Measurements from ENCODE around the gene MRPL23.

MRPL23 gene

DNA sequence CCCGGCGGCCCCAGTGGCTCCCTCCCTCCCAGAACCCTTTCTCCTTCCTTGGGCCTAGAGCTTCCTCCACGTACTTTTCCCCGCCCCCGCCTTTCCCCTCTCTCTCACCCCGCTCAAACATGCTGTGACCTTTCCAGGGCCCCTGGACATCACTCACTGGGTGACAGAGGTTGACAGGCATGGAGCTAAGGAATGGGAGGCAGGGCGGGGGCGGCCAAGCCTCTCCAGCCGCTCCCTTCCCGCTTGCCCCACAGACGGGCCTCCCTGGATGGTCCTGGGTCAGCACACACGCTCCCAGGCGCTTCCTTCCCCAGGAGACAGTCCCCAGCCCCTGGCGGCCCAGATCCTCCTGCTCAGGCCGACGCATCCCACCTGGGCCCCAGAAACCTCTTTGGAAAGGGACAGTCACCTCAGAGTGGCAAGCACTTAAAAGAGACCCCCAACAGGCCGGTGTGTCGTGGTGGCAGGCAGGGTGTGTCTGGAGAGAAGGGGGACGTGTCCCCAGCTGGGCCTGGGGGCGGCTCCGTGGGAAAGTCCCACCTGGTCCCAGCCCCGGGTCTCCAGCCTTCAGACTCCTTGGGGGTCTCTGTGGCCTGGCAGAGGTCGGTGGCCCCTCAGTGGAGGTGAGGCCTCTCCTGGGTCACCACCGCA is 41.7 kb downstream of the MRPL23 start:
- DNase-seq (ENCODE audit: low read depth in 2 of 3, low spot score in 2 of 3) = no peak

DNA sequence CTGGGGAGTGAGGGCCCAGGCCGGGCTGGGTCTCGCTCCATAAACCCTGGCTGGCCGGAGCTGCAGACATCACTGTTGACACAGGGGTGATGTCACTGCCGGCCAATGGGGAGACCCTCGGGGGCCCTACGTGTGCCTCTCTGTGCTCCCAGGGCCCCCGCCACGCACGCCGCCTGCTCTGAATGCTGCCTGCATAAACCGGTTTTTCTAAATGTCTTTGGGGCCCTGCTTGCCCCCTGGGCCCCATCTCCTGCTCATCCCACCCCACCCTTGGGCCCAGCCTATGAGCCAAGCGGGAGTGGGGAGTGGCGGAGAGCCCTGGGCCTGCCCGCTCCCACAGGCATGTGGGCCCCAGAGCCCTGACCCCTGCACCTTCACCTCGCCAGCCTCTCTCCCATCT is 42.8 kb downstream of the MRPL23 start:
- no peak for DNase-seq (ENCODE audit: low read depth in 2 of 3, low spot score in 2 of 3)

DNA sequence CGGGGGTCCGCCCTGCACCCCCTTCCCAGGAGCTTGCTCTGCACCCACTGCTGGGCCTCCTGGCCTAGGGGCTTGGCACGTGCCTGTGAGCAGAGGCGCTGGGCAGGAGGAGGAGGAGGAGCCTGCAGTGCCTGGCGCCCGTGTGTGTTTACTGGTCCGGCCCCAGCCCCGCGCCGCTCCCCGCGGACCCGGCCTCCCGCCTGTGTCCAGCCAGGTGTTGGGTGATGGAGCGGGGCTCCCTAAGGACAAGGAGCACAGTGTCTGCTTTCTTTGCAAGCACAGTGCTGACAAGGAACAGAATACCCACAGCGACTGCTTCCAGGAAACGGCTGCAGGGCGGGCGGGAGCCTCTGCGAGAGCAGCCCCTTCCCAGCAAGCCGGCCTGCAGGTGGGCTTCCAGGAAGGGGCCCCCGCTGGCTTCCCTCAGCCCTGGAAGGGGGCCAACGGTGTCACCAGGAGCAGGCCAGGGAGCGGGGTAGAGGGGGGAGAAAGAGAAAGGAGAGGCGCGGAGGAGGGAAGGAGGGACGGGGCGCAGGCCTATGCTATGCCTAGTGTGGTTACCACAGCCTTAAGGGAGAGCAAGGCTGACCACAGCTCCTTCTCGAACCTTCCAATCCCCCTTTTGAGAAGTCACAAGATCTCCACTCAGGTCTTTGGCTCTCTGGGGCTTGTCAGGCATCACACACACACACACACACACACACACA is 43.9 kb downstream of the MRPL23 start:
- DNase-seq (ENCODE audit: low read depth in 2 of 3, low spot score in 2 of 3) = no peak

DNA sequence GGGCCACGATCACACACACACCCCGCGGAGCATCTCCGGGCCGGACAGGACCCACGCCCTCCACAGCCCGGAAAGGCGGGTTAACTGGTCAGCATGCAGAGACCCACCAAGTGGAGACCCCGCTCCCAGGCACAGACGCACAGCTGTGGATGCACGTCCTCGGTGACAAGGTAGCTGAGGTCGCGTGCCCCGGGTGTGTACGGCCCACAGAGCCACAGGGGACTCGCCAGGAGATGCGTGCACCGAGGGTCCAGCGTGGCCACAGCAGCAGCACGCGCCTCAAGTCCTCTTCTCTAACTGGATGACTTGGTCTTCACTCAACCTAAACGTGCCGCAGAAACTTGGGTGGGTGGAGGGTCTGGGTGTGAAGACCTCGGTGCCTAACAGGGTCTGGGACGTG is 45.0 kb downstream of the MRPL23 start:
- DNase-seq (ENCODE audit: low read depth in 2 of 3, low spot score in 2 of 3) = no peak

DNA sequence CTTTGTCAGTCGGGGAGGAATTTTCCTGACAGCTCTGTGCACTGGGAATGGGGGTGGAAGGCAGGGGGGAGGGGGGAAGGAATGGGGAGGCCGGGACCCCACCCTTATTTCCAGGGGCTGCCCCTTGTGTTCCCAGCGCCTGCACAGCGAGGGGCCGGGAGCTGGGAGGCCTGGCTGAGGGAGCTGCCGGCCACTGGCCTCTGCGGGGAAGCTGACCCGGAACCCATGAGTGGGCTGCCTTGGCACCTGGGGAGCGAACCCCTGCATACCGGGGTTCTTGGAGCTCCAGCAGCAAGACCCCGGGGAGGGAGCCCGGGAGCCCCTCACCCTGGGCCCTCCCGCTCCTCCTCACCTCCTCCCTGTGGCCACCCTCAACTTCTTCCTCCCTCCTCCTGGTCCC is 47.0 kb downstream of the MRPL23 start:
- DNase-seq (ENCODE audit: low read depth in 2 of 3, low spot score in 2 of 3) = no peak

DNA sequence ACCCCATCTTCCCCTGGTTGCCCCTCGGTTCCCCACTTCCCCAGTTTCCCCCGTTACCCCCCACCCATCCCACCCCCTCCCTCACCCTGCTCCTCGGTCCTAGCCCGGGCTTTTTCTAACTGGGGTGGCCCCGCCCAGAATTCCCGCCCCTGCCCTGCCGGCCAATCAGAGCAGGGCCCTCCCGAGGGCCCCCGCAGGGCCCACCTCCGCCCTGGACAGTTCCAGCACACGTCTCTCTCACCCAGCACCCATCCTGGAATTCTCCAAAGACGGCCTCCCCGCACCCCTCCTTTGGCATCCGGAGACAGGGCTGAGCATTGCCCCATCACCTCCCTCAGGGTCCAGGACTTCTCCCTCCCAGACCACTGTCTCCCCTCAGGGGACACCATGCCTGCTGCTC is 50.6 kb downstream of the MRPL23 start, which contains the start of gene H19:
TSS of gene H19 (minus strand) at position 88 of the 400 bp plus-strand sequence.
- DNase-seq (ENCODE audit: low read depth in 2 of 3, low spot score in 2 of 3) = no peak

DNA sequence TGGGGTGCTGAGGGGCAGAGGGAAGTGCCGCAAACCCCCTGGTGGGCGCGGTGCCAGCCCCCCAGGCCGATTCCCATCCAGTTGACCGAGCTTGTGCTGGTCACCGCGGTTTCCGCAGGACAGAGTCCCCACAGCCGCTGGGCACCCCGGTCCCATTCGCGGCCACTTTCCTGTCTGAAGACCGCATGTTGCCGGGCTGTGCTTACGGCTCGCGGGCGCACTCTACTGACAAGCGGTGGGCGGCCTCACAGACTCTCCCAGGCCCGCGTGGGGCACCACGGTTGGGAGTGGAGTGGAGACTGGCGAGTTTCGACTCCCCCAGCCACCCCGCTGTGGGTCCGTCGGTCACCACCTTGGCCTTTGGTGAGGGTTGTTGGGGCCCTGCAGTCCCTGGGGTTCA is 51.2 kb downstream of the MRPL23 start:
- no peak for DNase-seq (ENCODE audit: low read depth in 2 of 3, low spot score in 2 of 3)

DNA sequence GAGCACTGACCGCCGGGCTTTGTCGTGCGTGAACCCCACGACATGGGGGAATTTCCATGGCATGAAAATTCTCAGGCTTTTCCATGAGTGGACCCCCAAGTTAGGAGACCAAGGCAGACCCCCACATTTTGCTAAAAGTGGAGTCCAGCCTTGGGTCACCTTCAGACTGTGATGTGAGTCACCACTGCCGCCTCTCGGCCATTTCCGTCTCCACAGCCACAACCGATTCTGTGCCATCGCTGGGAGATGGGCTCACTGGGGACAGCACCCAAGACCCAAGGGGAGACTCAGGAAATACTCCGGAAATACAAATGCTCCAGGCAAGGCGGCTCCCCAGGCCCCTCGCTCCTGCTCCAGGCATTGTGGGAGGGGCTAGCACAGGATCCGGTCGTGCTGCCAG is 51.7 kb downstream of the MRPL23 start:
- DNase-seq (ENCODE audit: low read depth in 2 of 3, low spot score in 2 of 3) = no peak

DNA sequence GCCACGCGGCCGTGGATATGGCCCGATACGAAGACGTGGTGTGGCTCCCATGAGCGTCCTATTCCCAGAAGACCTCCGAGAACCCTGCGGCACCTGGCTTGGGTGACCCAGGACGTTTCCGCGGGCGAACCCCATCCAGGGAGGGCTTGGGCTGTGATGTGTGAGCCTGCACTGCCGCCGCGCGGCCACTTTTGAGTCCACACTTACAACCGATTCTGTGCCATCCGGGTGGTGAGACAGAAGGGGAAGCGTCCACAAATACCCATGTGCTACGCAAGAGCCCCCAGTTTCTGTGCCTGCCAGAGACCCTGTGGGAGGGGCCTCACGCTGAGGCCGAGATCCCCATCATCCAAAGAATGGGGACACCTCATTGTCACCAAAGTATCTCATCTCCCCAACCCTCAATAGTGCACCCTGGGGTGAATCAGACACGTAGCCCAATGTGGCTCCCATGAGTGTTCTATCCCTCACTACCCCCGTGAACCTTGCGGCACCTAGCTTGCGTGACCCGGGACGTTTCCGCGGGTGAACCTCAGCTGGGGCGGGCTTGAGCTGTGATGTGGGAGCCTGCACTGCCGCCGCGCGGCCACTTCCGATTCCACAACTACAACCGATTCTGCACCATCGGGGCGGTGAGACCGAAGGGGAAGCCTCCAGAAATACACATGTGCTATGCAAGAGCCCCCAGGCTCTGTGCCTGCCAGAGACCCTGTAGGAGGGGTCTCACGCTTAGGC is 55.1 kb downstream of the MRPL23 start:
- no peak for DNase-seq (ENCODE audit: low read depth in 2 of 3, low spot score in 2 of 3)

DNA sequence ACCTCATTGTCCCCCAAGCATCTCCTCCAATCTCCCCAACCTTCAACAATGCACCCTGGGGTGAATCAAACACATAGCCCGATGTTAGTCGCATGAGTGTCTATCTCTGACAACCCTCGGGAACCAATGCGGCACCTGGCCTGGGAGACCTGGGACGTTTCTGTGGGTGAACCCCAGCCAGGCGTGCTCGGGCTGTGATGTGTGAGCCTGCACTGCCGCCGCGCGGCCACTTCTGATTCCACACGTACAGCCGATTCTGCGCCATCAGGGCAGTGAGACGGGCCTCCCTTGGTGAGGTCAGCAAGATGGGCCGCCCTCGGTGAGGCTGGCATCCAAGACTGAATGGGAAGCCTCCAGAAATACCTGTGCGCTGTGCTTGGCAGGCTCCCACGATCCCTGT is 55.7 kb downstream of the MRPL23 start:
- DNase-seq (ENCODE audit: low read depth in 2 of 3, low spot score in 2 of 3) = no peak

DNA sequence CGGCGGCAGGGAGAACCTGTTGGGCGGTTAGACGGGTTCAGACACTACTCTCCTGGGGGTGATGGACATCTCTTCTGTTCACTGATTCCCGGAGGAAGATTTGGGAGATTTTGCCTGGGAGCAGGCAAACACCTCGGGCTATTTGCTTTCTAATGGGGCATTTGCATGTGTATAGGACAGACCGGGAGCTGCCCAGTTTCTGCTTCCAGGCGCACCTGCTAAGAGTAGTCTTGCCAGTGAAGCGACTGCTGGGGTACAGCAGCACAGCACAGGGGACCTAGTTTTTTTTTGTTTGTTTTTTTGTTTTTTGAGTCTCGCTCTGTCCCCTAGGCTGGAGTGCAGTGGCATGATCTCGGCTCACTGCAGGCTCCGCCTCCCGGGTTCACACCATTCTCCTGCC is 57.3 kb downstream of the MRPL23 start:
- no peak for DNase-seq (ENCODE audit: low read depth in 2 of 3, low spot score in 2 of 3)
